ENCODE data around the gene IQCB1.
A peak's percentile ranks its signal among the peaks of the same experiment; 100 is the strongest.
"Not testable (repeated sequence)": the region's sequence is repeated elsewhere in the genome, so short reads cannot be mapped to it uniquely, and the experiment has no call there.

Gene IQCB1

DNA sequence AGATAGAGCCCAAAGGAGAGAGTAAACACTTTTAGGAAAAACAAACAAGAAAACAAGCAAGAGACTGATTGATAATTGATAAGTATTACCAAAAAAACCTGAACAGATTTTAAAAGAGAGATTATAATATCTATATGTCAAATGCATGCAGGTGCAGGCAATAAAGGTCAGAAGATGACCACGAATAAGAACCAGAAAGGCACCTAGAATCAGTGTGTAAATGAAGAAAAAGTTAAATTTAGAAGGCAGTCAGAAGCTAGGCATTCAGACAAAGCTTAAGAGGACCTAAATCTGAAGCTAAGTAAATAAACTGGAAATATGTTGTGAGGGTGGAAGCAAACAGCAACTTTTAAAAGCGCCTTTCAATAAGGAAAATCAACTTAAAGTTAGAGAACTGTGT is 16.3 kb downstream of the IQCB1 start:
- Histone ChIP-seq H3K9ac (ENCODE audit: low read depth in 1 of 2, low read length in 2 of 2) (no peak overlapping the region), H3K27me3 (ENCODE audit: control insufficient read depth in 2 of 2, insufficient read depth in 2 of 2, low read length in 2 of 2) (no peaks in the 10 kb centered on the region), H3K9me3 (ENCODE audit: control insufficient read depth in 2 of 2, low read length in 2 of 2) (peaks cover 0 to 4% of the 10 kb centered on the region in 2 donors), H3K27ac (ENCODE audit: low read depth in 2 of 2, low read length in 2 of 2) (no peak overlapping the region), H3K36me3 (ENCODE audit: control insufficient read depth in 2 of 2, insufficient read depth in 2 of 2, low read length in 2 of 2) (peaks cover 19 to 26% of the 10 kb centered on the region in 2 donors), H3K4me1 (ENCODE audit: control insufficient read depth in 2 of 2, insufficient read depth in 2 of 2, low read length in 2 of 2) (no peaks in the 10 kb centered on the region), H3K4me3 (ENCODE audit: low read length in 2 of 2) (no peak overlapping the region)

DNA sequence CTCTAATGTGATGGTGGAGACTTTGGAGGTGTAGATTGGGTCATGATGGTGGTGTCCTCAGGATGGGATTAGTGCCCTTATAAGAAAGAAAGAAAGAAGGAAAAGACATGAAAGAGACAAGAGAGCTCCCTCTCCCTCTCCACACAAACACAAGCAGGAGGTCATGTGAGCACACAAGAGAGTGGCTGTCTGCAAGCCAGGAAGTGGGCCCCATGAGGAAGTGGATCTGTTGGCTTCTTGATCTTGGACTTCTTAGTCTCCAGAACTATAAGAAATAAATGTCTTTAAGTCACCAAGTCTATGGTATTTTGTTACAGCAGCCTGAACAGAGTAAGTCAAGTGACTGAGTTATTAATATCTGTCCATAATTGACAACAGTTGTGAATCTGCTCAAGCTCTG is 17.1 kb downstream of the IQCB1 start:
- Histone ChIP-seq H3K4me3 (ENCODE audit: low read length in 2 of 2) (no peak overlapping the region), H3K27ac (ENCODE audit: low read depth in 2 of 2, low read length in 2 of 2) (no peak overlapping the region), H3K27me3 (ENCODE audit: control insufficient read depth in 2 of 2, insufficient read depth in 2 of 2, low read length in 2 of 2) (no peaks in the 10 kb centered on the region), H3K9ac (ENCODE audit: low read depth in 1 of 2, low read length in 2 of 2) (no peak overlapping the region), H3K4me1 (ENCODE audit: control insufficient read depth in 2 of 2, insufficient read depth in 2 of 2, low read length in 2 of 2) (no peaks in the 10 kb centered on the region), H3K36me3 (ENCODE audit: control insufficient read depth in 2 of 2, insufficient read depth in 2 of 2, low read length in 2 of 2) (peaks cover 12 to 26% of the 10 kb centered on the region in 2 donors), H3K9me3 (ENCODE audit: control insufficient read depth in 2 of 2, low read length in 2 of 2) (no peaks in the 10 kb centered on the region)

GRCh38 chr3:121809249-121809648 is 25.6 kb downstream of the IQCB1 start:
- no peak overlapping the region for H3K9ac ChIP-seq (ENCODE audit: low read depth in 1 of 2, low read length in 2 of 2)
- no peak overlapping the region for H3K27ac ChIP-seq (ENCODE audit: low read depth in 2 of 2, low read length in 2 of 2)
- H3K4me3 ChIP-seq (ENCODE audit: low read length in 2 of 2) = no peak overlapping the region
- no peaks in the 10 kb centered on the region for H3K27me3 ChIP-seq (ENCODE audit: control insufficient read depth in 2 of 2, insufficient read depth in 2 of 2, low read length in 2 of 2)
- H3K36me3 ChIP-seq (ENCODE audit: control insufficient read depth in 2 of 2, insufficient read depth in 2 of 2, low read length in 2 of 2) = peaks cover 14 to 17% of the 10 kb centered on the region in 2 donors
- H3K4me1 ChIP-seq (ENCODE audit: control insufficient read depth in 2 of 2, insufficient read depth in 2 of 2, low read length in 2 of 2) = peaks cover 0 to 2% of the 10 kb centered on the region in 2 donors
- no peaks in the 10 kb centered on the region for H3K9me3 ChIP-seq (ENCODE audit: control insufficient read depth in 2 of 2, low read length in 2 of 2)

- Histone ChIP-seq H3K27me3 (ENCODE audit: control insufficient read depth in 2 of 2, insufficient read depth in 2 of 2, low read length in 2 of 2) (no peaks in the 10 kb centered on the region), H3K27ac (ENCODE audit: low read depth in 2 of 2, low read length in 2 of 2) (no peak overlapping the region), H3K9me3 (ENCODE audit: control insufficient read depth in 2 of 2, low read length in 2 of 2) (no peaks in the 10 kb centered on the region), H3K9ac (ENCODE audit: low read depth in 1 of 2, low read length in 2 of 2) (no peak overlapping the region), H3K4me3 (ENCODE audit: low read length in 2 of 2) (no peak overlapping the region), H3K4me1 (ENCODE audit: control insufficient read depth in 2 of 2, insufficient read depth in 2 of 2, low read length in 2 of 2) (peaks cover 0 to 2% of the 10 kb centered on the region in 2 donors), H3K36me3 (ENCODE audit: control insufficient read depth in 2 of 2, insufficient read depth in 2 of 2, low read length in 2 of 2) (peaks cover 0 to 6% of the 10 kb centered on the region in 2 donors)
Observed at GRCh38 chr3:121803771-121804320, 31.0 kb downstream of the IQCB1 start.

GRCh38 chr3:121800906-121801305 is 34.0 kb downstream of the IQCB1 start:
- Histone ChIP-seq H3K9me3 (ENCODE audit: control insufficient read depth in 2 of 2, low read length in 2 of 2) (no peaks in the 10 kb centered on the region), H3K27me3 (ENCODE audit: control insufficient read depth in 2 of 2, insufficient read depth in 2 of 2, low read length in 2 of 2) (no peaks in the 10 kb centered on the region), H3K4me3 (ENCODE audit: low read length in 2 of 2) (no peak overlapping the region), H3K9ac (ENCODE audit: low read depth in 1 of 2, low read length in 2 of 2) (no peak overlapping the region), H3K27ac (ENCODE audit: low read depth in 2 of 2, low read length in 2 of 2) (no peak overlapping the region), H3K36me3 (ENCODE audit: control insufficient read depth in 2 of 2, insufficient read depth in 2 of 2, low read length in 2 of 2) (no peaks in the 10 kb centered on the region), H3K4me1 (ENCODE audit: control insufficient read depth in 2 of 2, insufficient read depth in 2 of 2, low read length in 2 of 2) (peaks cover 0 to 2% of the 10 kb centered on the region in 2 donors)

- Histone ChIP-seq H3K4me3 (ENCODE audit: low read length in 2 of 2) (no peak overlapping the region), H3K27ac (ENCODE audit: low read depth in 2 of 2, low read length in 2 of 2) (no peak overlapping the region), H3K27me3 (ENCODE audit: control insufficient read depth in 2 of 2, insufficient read depth in 2 of 2, low read length in 2 of 2) (no peaks in the 10 kb centered on the region), H3K36me3 (ENCODE audit: control insufficient read depth in 2 of 2, insufficient read depth in 2 of 2, low read length in 2 of 2) (peaks cover 0 to 6% of the 10 kb centered on the region in 2 donors), H3K9me3 (ENCODE audit: control insufficient read depth in 2 of 2, low read length in 2 of 2) (no peaks in the 10 kb centered on the region), H3K9ac (ENCODE audit: low read depth in 1 of 2, low read length in 2 of 2) (no peak overlapping the region), H3K4me1 (ENCODE audit: control insufficient read depth in 2 of 2, insufficient read depth in 2 of 2, low read length in 2 of 2) (no peaks in the 10 kb centered on the region)
Observed at GRCh38 chr3:121796970-121797369, 37.9 kb downstream of the IQCB1 start.

DNA sequence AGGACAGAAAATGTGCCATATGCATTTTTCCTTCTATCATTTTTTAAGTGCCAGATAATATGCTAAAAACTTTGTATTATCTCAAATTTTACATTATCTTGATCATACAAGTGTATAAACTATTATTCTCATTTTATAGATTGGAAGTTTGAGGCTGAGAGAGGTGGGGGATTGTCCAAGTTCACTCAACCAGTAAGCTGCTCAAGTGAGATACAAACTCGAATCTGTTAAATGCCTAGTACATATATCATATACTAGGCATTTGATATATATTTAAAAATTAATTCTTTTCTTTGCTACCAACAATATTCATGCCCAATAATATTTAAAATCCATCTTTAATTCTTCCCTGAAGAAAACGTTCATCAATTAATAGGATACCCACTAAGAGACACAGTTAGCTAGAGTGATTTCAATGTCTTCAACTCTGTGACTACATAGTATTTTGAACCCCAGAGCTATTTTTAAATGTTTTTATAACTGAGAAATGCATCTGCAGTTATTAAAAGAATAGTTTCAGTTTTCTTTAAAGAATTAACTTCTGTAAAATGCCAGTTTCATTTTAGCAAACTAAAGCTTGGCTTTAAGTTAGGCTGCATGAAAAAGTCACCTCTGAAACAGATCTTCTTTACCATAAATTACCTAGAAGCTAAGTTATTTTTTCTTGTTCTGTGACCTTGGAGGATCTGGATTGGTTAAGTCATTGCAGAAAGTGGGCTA is 40.4 kb downstream of the IQCB1 start:
- H3K27me3 ChIP-seq (ENCODE audit: control insufficient read depth in 2 of 2, insufficient read depth in 2 of 2, low read length in 2 of 2) = no peaks in the 10 kb centered on the region
- no peaks in the 10 kb centered on the region for H3K4me1 ChIP-seq (ENCODE audit: control insufficient read depth in 2 of 2, insufficient read depth in 2 of 2, low read length in 2 of 2)
- H3K9me3 ChIP-seq (ENCODE audit: control insufficient read depth in 2 of 2, low read length in 2 of 2) = no peaks in the 10 kb centered on the region
- H3K9ac ChIP-seq (ENCODE audit: low read depth in 1 of 2, low read length in 2 of 2) = no peak overlapping the region
- peaks cover 4 to 9% of the 10 kb centered on the region in 2 donors for H3K36me3 ChIP-seq (ENCODE audit: control insufficient read depth in 2 of 2, insufficient read depth in 2 of 2, low read length in 2 of 2)
- H3K4me3 ChIP-seq (ENCODE audit: low read length in 2 of 2) = no peak overlapping the region
- peak overlapping the region in 1 of 2 donors; percentile 35 for H3K27ac ChIP-seq (ENCODE audit: low read depth in 2 of 2, low read length in 2 of 2)

DNA sequence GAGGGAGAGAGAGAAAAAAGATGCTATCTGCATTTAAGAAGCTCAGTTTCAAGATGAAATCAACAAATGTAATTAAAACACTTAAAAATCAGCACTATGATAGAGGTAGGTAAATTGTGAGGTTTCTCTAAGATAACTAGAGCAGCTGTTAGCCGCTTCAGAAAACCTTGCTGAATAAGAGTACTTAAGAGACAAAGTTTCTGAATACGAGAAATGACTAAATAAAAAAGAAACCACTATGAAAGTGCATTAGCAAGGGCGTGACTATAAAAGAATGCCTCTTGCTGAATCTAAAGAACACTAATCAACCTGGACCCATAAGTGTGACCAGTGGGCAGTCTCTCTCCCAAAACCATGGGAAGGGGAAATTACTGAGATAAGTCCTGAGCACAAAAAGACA is 41.8 kb downstream of the IQCB1 start:
- H3K9ac ChIP-seq (ENCODE audit: low read depth in 1 of 2, low read length in 2 of 2) = no peak overlapping the region
- no peaks in the 10 kb centered on the region for H3K4me1 ChIP-seq (ENCODE audit: control insufficient read depth in 2 of 2, insufficient read depth in 2 of 2, low read length in 2 of 2)
- H3K27ac ChIP-seq (ENCODE audit: low read depth in 2 of 2, low read length in 2 of 2) = peak overlapping the region in 1 of 2 donors; percentile 26
- H3K36me3 ChIP-seq (ENCODE audit: control insufficient read depth in 2 of 2, insufficient read depth in 2 of 2, low read length in 2 of 2) = peaks cover 17 to 21% of the 10 kb centered on the region in 2 donors
- no peak overlapping the region for H3K4me3 ChIP-seq (ENCODE audit: low read length in 2 of 2)
- H3K9me3 ChIP-seq (ENCODE audit: control insufficient read depth in 2 of 2, low read length in 2 of 2) = no peaks in the 10 kb centered on the region
- no peaks in the 10 kb centered on the region for H3K27me3 ChIP-seq (ENCODE audit: control insufficient read depth in 2 of 2, insufficient read depth in 2 of 2, low read length in 2 of 2)

DNA sequence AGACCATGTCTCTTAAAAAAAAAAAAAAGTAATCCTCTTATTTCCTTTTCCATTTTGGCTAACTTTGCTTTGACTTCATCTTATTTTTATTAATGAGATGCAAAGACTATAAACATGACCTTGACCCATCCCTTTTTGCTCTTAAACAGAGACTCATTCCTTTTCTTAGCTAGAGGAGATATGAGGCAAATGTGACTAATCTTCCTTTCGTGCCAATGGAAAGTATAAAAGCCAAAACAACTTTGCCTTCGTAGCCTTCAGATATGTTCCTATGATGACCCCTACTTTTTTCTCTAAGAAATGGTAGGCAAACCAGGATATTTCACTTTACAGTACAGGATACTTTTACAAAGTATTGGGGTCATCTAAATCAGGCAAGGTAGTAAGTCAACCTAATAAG is 48.4 kb downstream of the IQCB1 start:
- no peaks in the 10 kb centered on the region for H3K4me1 ChIP-seq (ENCODE audit: control insufficient read depth in 2 of 2, insufficient read depth in 2 of 2, low read length in 2 of 2)
- H3K4me3 ChIP-seq (ENCODE audit: low read length in 2 of 2) = no peak overlapping the region
- H3K36me3 ChIP-seq (ENCODE audit: control insufficient read depth in 2 of 2, insufficient read depth in 2 of 2, low read length in 2 of 2) = peaks cover 25 to 39% of the 10 kb centered on the region in 2 donors
- H3K9me3 ChIP-seq (ENCODE audit: control insufficient read depth in 2 of 2, low read length in 2 of 2) = no peaks in the 10 kb centered on the region
- no peak overlapping the region for H3K9ac ChIP-seq (ENCODE audit: low read depth in 1 of 2, low read length in 2 of 2)
- no peak overlapping the region for H3K27ac ChIP-seq (ENCODE audit: low read depth in 2 of 2, low read length in 2 of 2)
- no peaks in the 10 kb centered on the region for H3K27me3 ChIP-seq (ENCODE audit: control insufficient read depth in 2 of 2, insufficient read depth in 2 of 2, low read length in 2 of 2)

DNA sequence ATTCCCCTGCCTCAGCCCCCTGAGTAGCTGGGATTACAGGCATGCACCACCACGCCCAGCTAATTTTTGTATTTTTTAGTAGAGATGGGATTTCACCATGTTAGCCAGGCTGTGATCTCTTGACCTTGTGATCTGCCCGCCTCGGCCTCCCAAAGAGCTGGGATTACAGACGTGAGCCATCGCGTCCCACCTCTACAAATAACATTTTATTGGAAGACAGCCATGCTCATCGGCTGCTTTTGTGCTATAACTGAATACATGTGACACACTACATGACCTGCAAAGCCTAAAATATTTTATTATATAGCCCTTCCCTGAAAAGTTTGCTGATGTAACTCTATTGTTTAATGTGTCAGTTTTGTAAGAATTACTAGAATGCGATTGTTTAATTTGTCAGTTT is 52.1 kb downstream of the IQCB1 start:
- not testable (repeated sequence) for H3K27ac ChIP-seq (ENCODE audit: low read depth in 2 of 2, low read length in 2 of 2); H3K4me3 ChIP-seq (ENCODE audit: low read length in 2 of 2); H3K4me1 ChIP-seq (ENCODE audit: control insufficient read depth in 2 of 2, insufficient read depth in 2 of 2, low read length in 2 of 2); H3K27me3 ChIP-seq (ENCODE audit: control insufficient read depth in 2 of 2, insufficient read depth in 2 of 2, low read length in 2 of 2); H3K9me3 ChIP-seq (ENCODE audit: control insufficient read depth in 2 of 2, low read length in 2 of 2); H3K9ac ChIP-seq (ENCODE audit: low read depth in 1 of 2, low read length in 2 of 2)
- H3K36me3 ChIP-seq (ENCODE audit: control insufficient read depth in 2 of 2, insufficient read depth in 2 of 2, low read length in 2 of 2) = peaks cover 28 to 38% of the 10 kb centered on the region in 2 donors
